RWPE2 (cell line): Measurements from ENCODE around the gene NDRG4.

Experiments
- ATAC-seq: fragments of 200-7000 bp; cut with Tn5 transposase; 3 replicates; pipeline ENCODE4 v1.9.1; 2021; ENCODE audit warnings: low read depth
- DNase-seq: peaks from one replicate; pipeline ENCODE4 v3.0.0-alpha.2; 2020; ENCODE audit warnings: low spot score
- H3K27ac ChIP-seq: fragments of 450-650 bp; 2 replicates; pipeline ENCODE4 v1.5.1; 2017; ENCODE audit warnings: mild to moderate bottlenecking; ENCODE audit not compliant: poor library complexity, severe bottlenecking
- H3K27me3 ChIP-seq: fragments of 250-450 bp; sonication (Bioruptor Pico); 2 replicates; pipeline ENCODE4 v1.5.1; 2021; ENCODE audit warnings: mild to moderate bottlenecking, moderate library complexity; ENCODE audit not compliant: insufficient read depth, poor library complexity, severe bottlenecking
- H3K36me3 ChIP-seq: fragments of 250-450 bp; sonication (Bioruptor Pico); 2 replicates; pipeline ENCODE4 v1.5.1; 2020; ENCODE audit warnings: low read depth, mild to moderate bottlenecking, moderate library complexity
- H3K4me1 ChIP-seq: fragments of 250-450 bp; sonication (Bioruptor Pico); 2 replicates; pipeline ENCODE4 v1.5.1; 2021; ENCODE audit warnings: mild to moderate bottlenecking, moderate library complexity; ENCODE audit not compliant: insufficient read depth, poor library complexity, severe bottlenecking
- H3K4me3 ChIP-seq: fragments of 250-450 bp; sonication (Bioruptor Pico); 2 replicates; pipeline ENCODE4 v1.5.1; 2021; ENCODE audit warnings: mild to moderate bottlenecking, moderate library complexity; ENCODE audit not compliant: severe bottlenecking
- H3K9me3 ChIP-seq: fragments of 250-450 bp; sonication (Bioruptor Pico); 2 replicates; pipeline ENCODE4 v1.5.1; 2021; ENCODE audit warnings: mild to moderate bottlenecking, moderate library complexity; ENCODE audit not compliant: severe bottlenecking
- CTCF ChIP-seq: fragments of 450-650 bp; IDR thresholded peaks from one replicate; pipeline ENCODE4 v1.5.1; 2017; ENCODE audit warnings: mild to moderate bottlenecking, moderate library complexity; ENCODE audit not compliant: poor library complexity, severe bottlenecking

Gene NDRG4

GRCh38 chr16:58532414-58532813 is 32.5 kb downstream of the NDRG4 start:
- ATAC-seq: no peak

DNA sequence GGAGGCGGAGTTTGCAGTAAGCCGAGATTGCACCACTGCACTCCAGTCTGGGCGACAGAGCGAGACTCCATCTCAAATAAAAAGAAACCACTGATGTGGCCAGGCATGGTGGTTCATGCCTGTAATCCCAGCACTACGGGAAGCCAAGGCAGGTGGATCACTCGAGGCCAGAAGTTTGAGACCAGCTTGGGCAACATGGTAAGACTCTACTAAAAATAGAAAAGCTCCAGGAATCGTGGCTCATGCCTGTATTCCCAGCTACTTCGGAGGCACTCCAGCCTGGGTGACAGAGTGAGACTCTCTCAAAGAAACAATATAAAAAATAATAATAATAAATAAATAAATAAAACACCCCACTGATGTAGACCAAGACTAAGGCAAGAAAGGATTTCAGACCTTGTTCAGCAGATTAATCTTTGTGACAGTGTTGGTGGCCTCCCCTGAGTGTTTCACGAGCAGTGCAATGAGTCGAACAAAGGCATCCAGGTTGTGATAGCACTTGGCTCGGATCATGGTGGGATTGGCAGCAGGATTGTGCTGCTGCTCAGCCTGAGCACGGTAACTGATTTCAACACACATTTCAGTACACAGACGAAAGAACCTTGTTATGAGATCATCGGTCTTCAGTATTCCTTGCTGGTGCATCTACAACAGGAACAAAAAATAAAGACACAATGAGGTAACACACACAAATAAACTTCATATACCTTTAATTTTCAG is 34.0 kb downstream of the NDRG4 start:
- ATAC-seq (no peak), DNase-seq (no peak)
- H3K4me1 ChIP-seq: no peaks in the 10 kb centered on the region
- H3K36me3 ChIP-seq: peaks cover 100% of the 10 kb centered on the region
- no peaks in the 10 kb centered on the region for H3K9me3 ChIP-seq
- no peak for TF ChIP-seq CTCF
- H3K4me3 ChIP-seq: no peak overlapping the region
- H3K27me3 ChIP-seq: no peaks in the 10 kb centered on the region
- H3K27ac ChIP-seq: no peak overlapping the region

More at GRCh38 chr16:58532414-58532813, 32.5 kb downstream of the NDRG4 start:
- TF ChIP-seq CTCF: no peak
- H3K36me3 ChIP-seq: peaks cover 100% of the 10 kb centered on the region
- H3K9me3 ChIP-seq: no peaks in the 10 kb centered on the region
- H3K27ac ChIP-seq: no peak overlapping the region
- no peak for DNase-seq
- H3K4me3 ChIP-seq: no peak overlapping the region
- H3K4me1 ChIP-seq: no peaks in the 10 kb centered on the region
- no peaks in the 10 kb centered on the region for H3K27me3 ChIP-seq

DNA sequence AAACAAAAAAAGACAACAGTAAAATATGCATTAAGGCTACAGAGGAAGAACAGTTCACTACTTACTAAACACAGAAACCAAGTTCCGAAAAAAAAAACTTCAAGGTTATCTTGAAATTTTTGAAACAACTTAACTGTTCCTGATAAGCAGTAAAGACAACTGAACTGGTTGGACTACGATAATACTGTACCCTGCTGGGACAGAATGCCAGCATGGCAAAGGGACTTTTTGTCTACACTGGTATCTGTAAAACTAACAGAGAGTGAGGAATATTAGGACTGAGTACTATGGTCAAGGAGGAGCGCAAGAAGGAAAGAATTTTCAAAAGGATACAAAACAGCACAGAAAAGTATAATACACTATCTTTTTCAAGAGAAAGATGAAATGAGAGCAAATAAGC is 35.2 kb downstream of the NDRG4 start:
- TF ChIP-seq CTCF: no peak
- Histone ChIP-seq H3K9me3 (no peaks in the 10 kb centered on the region), H3K27me3 (no peaks in the 10 kb centered on the region)

DNA sequence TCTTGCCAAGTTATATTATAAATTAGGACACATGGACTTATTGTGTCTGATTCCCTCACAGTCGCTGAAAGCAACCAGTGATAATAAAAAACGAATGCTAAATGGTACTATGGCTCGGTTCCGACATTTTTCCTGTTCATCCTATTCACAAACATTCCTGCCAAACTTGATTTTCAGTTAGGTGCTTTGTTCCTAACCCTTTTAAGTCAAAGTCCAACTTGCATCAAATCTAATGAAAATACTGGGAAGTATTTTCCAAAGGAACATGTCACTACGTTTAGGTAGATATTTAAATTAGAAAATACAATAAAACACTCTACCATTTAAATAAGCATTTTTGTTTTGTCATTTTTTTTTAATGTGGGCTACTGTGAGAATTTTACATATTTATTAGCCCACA is 36.3 kb downstream of the NDRG4 start:
- Histone ChIP-seq H3K27ac (no peak overlapping the region), H3K4me1 (no peaks in the 10 kb centered on the region), H3K9me3 (no peaks in the 10 kb centered on the region), H3K27me3 (no peaks in the 10 kb centered on the region), H3K36me3 (peaks cover 100% of the 10 kb centered on the region), H3K4me3 (no peak overlapping the region)
- TF ChIP-seq CTCF: no peak
- ATAC-seq: no peak
- DNase-seq: no peak

More for the DNA sequence above, 35.2 kb downstream of the NDRG4 start:
- peaks cover 100% of the 10 kb centered on the region for H3K36me3 ChIP-seq
- no peak overlapping the region for H3K27ac ChIP-seq
- no peak for DNase-seq
- no peak overlapping the region for H3K4me3 ChIP-seq
- no peaks in the 10 kb centered on the region for H3K4me1 ChIP-seq
- no peak for ATAC-seq
